ENCODE results near the gene FNBP1.
"Not testable (repeated sequence)": the region's sequence is repeated elsewhere in the genome, so short reads cannot be mapped to it uniquely, and the experiment has no call there.

The FNBP1 gene

DNA sequence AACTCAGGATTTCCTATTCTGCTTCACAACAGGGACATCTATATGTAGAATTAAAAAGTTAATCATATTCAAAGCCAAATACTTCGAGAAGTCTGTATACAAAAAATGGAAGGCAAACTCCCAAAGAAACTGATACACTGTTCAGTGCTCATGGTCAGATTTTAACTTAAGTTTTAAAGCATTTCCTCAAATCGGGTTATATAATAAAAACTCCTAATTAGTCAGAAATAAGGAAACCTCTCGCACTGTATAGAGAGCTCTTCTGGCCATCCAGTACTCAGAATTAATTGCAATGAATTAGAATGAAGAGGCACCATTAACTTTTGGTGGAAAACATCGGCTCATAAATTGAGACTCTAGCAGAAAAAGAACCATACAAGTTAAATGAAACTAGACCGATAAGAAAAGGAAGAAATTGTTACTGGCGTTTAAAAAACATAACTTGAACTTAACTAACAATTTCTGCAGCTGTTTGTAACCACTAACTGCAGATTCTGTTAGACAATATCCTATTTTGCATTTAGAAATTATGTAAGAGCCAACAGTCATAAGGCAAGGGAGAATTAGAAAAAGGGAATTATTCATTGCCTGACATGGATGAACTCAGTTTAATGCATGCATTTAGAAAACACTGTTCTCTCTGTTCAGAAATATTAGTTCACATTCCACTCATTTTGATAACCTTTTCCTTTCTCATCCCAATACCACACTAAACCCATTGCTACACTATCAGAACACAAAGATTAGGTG is 96.6 kb downstream of the FNBP1 start:
- no peak for DNase-seq

DNA sequence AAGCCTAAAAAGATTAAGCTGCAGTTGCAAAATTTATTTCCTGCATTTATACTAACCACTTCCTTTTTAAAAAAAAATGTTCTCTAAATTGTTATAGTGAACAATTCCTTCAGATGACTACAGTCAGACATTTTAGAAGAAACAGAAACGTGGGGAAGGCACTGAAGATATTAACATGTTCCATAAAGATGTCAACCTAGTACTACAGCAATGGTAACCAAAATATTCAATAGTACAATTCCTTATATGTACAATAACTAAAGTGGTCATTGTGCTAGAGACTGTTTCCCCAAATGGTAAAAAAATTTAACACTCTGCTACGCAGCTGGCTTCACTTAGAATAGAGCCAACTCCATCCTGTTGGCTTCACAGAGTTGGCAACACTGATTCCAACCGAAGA is 97.7 kb downstream of the FNBP1 start:
- DNase-seq = no peak

DNA sequence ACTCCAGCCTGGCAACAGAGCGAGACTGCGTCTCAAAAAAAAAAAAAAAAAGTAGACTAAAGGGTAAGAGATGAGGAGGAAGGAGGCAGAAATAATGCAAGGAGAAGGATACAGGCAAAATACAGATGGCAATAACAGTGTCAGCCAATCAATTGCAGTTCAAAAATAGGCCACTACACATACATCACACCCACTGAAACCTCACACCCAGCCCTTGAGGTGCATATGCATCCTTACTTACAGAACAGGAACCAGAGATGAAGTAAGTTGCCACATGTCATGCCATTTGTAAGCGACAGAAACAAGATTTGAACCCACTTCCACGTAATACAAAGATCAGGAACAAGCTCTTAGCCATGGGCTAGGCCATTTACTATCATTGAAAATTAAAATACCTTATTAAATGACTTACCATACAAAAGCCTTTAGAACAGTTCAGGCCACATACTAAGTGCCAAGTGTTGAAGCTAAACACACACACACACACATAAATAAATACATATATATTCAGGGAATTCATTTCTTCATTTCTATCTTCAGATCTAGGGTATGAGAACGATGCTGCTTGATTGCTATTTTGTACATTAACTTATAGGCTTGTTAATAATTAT is 98.4 kb downstream of the FNBP1 start:
- DNase-seq = no peak

DNA sequence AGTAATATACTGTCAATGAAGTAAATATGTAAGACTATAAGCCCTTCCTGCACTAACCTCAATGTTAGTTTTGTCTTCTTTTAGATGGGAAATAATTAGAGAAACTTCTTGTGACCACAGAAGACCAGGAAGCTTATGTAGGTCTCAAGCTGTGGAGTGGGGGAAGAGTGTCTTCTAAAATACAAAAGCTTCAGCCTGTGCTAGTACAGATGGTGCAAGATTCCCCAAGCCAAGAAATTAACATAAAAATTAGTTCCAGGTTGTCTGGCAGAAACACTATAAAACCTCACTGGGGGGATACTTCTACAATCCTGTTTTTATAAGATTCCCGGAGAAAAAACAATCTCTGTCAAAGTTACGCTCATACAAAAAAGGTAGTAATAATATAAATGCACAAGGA is 103.6 kb downstream of the FNBP1 start:
- DNase-seq = no peak

DNA sequence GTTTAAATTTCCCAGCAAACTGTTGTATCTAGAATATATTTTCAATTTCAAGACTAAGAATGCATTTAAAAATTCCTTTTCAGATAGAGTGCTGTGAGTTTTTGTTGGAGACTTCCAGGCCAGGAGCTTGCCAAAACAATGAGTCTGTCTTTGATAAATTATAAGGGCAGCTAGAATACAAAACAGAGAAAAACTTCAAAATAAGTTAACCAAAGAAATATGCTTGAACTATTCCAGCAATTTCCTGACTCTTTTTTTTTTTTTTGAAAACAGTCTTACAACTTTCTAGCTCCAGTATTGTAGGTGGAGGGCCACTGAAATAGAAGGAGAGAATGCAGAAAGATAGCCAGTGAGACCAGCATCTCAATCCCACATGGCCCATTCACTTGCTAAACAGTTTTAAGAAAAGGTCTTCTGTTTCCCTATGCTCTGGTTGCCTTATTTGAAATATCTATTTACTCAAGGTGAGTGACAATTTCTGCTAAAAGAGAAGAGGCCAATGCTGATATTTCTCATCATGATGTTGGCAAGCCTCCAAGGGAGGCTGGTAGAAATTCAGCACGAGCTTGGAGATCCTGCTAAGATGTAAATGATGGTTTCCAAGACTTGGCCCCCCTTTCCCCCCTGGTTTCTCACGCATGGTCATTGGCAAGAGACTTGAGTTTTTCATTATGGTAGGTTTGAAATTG is 104.6 kb downstream of the FNBP1 start:
- DNase-seq = no peak

DNA sequence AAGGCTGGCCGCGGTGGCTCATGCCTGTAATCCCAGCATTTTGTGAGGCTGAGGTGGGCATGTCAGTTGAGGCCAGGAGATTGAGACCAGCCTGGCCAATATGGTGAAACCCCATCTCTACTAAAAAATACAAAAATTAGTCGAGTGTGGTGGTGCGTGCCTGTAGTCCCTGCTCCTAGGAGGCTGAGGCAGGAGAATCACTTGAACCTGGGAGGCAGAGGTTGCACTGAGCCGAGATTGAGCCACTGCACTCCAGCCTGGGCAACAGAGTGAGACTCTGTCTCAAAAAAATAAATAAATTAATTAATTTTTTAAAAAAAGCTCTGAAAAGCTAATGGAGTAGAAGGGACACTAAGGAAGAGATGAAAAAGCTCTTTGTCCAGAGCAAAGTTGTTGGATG is 105.1 kb downstream of the FNBP1 start:
- not testable (repeated sequence) for DNase-seq

DNA sequence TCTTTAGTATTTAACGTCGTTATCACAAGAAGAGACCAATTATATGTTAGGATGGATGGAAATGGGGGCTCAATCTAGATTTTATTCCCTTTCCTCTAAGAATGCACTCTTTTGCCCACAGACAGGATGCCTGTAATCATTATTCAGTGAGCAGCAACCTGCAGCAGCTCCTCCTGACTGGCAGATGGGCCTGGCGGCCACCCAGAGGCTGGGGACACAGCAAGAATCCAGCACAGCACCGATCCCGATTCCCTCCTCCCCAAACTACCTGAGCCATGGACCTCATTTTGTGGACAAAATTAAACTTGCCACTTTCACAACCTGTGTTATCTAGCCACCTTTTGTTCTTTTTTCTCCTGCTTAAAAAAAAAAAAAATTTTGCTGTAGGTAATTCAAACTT is 106.8 kb downstream of the FNBP1 start:
- peak; percentile 30 for DNase-seq

DNA sequence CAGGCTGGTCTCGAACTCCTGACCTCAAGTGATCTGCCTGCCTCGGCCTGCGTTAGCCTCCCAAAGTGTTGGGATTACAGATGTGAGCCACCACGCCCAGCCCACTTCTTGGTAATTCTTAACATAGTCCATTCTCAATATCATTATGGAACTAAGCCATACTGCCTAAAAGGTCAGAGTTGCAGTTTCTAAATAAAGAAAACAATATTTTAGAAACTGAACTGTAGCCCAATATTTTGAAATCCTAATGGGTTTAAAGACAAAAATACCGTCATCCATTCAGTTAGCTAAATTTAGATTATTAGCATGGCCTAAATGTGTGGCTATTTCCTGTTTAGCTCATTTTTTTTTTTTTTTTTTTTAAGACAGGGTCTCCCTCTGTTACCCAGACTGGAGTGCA is 108.2 kb downstream of the FNBP1 start:
- DNase-seq = no peak

DNA sequence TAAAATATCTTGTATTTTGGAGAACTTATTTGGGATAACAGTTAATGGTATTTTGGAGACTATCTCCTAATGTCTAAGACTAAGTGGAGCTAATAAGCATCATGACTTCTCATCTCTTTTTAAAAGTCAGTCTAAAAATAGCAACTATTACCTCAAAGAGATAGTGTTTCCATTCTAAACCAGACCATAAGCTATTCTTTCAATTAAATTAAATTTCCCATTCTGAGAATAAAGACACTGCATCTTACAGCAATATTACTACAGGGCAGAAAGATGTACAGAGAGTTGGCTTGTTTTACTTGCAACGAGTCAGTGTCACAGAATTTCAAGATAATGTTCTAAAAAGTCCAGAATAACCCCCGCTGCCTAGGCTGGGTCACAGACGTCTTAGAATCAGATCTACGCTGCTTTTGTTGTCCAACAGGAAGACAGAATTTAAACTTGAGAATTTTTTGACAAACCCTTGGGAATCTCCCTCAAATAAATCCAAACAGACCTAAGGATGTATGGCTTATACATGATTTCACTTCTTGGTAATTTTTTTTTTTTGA is 108.9 kb downstream of the FNBP1 start:
- no peak for DNase-seq

DNA sequence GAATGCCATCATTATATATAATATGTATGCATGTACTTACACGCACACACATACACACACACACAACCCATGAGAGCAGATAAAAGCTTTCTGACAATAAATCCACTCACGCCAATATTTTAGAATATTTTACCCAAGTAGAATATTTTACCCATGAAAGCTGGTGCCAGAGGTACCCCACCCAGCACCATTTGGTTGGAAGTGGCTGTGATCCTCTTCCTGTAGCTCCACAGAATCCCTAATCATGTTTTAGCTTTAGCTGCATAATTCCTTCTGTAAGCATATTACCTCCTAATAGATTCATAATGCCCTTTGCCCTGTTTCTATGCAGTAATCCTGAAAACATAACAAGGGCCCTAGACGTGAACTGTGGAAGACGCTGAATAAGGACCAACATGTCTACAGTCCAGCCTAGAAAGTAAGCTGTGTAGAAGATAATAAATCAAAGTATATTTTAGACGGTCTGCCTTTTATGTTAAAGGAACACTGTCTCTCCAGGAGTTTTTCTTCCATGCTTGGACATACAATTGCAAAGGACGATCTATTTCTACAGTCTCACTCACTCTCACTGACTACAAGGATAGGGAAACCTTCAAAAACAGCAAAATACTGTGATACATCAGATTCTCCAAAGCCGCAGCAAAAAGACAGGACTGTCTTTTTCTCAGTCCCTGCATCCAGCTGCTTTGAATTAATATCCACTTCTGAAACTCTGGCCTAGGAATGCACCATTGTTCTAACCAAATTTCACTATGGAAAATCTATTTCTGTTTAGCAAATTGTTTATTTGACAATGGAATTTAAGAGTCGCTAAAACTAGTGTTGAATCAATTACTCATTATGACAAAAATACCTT is 109.6 kb downstream of the FNBP1 start:
- peak; percentile 87 for DNase-seq

DNA sequence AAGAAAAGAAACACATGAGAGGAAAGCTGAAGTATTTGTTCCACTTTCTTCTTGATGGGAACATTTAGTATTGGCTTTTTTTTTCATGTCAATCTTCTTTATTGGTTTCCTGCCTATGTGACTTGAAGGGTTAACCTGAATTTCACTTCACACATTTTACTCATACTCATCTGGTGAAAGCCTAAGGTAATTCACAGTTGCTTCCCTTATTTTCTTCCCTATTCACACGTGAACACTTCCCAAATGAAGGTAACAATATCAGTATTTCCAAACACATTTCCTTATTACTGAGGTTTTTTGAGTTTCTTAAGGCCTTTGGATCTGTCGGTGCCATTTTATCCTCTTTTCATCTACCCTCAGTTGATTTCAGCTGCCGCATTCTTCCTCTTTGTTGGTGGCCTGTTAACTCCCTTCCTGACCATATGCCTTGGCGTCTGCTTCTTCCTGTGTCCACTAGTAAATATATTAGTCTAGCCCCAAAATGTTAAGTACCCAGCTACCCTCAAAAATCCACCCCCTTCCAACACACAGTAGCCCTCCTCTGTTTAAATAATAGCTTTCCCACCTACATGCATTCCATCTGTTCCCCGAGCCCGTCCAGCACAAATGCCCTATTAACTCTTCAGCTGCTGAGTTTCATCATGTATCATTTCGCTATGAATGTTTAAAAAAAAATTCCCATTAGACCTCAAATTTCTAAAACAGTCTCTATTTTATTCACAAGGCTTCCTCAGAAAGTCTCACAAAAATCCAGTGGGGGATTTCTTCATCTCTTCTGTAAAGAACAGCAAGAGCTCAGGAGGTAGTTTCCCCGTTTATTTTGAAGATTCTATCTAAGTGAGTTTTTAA is 110.5 kb downstream of the FNBP1 start:
- peak; percentile 69 for DNase-seq

DNA sequence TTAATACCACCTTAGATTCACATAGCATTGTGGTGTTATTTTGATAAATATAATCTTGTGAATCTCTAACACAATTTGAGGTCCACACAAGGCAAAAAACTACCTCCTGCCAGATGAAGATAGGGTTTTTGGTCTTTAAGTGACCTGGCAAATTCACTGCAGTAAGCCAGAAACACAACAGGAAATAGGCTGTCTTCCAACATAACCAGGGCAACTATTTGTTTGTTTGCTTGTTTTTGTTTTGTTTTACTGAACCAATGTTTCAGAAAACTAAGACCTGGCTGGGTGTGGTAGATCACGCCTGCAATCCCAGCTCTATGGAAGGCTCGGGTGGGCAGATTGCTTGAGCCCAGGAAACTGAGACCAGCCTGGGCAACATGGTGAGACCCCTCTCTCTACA is 112.2 kb downstream of the FNBP1 start:
- no peak for DNase-seq

DNA sequence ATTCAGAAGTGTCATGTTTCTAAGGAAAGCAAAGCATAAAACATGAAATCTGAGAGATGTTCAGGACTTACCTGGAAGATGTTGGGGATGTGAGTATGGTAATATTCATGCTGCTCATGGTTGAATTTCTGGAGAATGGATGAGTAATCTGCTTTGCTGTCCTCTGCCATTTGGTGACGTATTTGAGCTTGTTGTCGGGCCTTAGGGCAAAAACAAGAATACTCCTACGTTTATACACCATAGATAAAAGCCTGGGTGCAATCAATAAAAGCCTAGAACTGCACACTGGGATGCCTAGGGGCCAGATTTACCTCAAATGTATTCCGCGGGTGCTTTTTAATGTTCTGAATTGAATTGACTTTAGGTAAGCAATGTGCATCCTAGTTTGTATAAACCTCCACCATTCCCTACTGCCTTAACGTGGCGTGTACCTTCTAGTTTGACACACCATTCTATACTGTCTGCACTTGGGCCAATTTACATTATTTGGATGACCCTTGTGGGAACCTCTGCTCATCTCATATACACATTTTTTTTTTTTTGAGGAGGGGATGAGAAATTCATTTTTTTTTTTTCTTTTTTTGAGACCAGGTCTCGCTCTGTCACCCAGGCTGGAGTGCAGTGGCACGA is 113.4 kb downstream of the FNBP1 start:
- DNase-seq = no peak

DNA sequence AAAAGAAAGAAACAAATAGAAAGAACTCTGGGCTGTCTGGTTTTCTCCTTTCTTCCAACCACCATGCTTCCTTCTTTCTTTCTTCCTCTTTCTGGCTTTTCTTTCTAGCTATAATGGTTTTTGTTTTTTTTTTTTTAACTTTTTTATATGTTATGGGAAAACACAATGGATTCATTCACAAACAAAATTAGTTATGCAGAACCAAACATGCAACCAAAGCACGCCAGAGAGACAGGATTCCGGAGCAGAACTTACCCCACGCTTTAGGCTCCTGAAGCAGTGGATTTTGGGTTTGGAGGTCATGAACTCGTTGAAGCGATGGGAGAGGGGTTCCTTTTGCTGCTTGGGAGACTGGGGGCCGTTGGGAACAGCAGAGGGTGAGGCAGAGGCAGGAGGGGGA is 119.4 kb downstream of the FNBP1 start:
- no peak for DNase-seq

DNA sequence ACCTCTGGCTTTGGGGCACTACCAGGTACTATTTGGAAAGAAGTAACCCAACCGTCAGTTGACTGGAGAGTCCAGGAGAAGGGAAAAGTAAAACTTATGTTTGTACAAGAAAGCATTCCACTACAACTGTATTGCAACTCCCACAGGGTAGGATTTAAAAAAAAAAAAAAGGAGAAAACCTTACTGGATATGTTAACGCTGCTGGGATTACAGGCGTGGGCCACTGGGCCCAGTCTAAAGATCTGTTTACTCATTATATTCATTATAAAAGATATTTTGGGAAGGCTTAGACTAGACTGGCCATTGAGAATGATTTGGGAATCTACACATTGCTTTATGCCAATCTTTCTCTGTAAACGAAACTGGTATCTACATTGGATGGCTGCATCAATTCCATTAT is 121.1 kb downstream of the FNBP1 start:
- no peak for DNase-seq

DNA sequence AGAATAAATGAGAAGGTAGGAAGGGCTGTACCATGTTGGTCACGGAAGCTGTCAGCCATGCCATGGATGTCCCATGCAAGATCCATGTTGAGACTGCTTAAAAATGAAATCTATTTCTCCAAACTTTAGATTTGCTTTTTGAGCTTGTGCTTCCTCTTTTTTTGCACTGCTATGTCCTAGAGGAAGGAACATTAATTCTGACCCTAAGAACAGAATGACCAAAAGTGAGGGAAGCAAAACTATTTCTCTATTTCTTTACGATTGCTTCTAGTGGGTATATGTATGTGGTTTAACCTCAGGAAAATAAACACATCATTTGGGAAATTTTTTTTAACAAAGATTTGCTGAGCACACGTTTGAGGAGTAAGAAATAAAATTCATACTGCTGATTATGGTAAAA is 123.1 kb downstream of the FNBP1 start:
- no peak for DNase-seq

DNA sequence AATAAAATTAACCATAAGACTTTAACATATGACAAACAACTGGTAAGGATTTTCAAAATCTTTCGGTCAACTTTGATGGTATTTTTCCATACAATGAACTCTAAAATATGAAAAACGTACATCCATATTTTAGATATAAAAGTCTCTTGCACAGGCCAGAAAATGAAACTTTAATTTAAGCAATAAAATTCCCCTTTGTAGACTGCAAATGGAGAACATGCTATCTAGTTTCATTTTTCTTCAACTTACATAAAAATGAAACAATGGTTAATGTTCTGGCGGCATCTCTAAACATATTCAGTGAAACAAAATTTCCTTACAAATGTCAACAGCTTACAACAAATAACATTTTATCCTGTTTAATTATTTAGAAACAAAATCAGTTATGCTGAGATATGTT is 123.7 kb downstream of the FNBP1 start:
- DNase-seq = no peak

DNA sequence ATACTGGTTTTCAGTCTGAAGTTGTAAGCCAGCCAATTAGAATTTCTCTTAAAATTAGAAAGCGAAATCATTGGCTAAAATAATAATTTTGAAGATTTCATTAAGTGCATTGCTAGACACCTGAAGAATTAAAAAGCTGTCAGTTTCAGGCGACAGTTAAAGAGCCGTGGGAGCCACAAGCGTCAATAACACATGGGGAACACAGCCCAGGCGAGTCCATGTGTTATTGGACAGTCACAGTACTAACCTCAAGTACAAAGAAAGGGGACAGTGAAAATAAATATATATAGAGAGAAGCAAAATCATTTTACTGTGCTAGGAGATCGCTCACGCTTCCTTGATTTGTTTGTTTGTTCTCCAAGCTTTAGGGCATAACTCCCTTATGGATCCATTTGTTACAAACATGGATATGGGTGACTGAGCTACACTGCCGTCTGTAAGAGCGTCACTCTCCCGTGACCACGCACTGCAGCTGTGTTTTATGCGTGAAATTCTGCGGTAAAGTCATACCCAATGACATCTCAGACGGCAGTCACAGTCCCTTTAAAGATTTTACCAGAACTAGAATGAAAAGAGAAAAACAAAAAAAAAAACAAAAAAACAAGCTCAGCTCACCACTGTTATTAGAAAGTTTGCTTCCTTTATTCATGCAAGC is 124.6 kb downstream of the FNBP1 start:
- no peak for DNase-seq

DNA sequence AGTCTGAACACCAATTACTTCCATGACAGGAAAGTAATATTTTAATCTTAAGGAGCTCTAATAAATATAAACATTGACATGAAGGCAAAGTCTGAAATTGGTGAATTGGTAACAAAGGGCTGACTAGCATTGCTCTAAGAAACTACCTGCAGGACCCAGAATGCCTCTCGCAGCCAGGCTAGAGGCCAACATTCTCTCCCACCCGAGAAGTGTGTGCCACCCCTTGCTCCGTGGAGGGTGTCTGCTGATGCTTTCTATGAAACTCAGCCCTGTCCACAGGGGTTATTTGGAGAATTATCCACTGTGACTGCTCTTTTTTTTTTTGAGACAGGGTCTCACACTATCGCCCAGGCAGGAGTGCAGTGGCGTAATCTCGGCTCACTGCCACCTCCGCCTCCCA is 126.3 kb downstream of the FNBP1 start:
- no peak for DNase-seq

DNA sequence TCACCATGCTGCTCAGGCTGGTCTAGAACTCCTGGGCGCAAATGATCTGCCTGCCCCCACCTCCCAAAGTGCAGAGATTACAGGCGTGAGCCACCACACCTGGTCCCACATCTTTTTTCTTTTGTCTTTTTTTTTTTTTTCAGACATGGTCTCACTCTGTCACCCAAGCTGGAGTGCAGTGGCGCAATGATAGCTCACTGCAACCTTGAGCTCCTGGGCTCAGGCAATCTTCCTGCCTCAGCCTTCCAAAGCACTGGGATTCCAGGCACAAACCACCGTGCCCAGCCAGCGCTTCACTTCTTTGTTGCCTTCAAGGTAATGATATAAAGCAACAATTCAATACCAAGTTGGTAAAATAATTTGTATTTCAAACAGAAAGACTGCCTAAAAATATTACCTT is 128.9 kb downstream of the FNBP1 start:
- DNase-seq = no peak

All from NCI-H82 (cell line).